Activated CD8-positive, alpha-beta memory T cell treated with anti-CD3 and anti-CD28 coated beads for 36 hours (primary cell): ENCODE data around the gene ADGRD1. TPM values are rescaled to one million over a fixed set of nuclear protein-coding genes. Genes with fewer than 3 reads are reported as not detected.

ENCODE experiments used
- CTCF ChIA-PET: fragments of 350-600 bp; sonication (Branson Sonifier 250); formaldehyde crosslinking; loops from one replicate; lab custom pipeline; 2021; ENCODE audit warnings: antibody characterized with exemption; lab: Charles Lee
- POLR2A ChIA-PET: fragments of 350-600 bp; sonication (Branson Sonifier 250); formaldehyde crosslinking; loops from one replicate; lab custom pipeline; 2021; ENCODE audit warnings: antibody characterized with exemption; lab: Charles Lee
- total RNA-seq, 2 experiments: library from RNA; stranded (reverse); gene quantifications; one replicate each; pipeline ENCODE4 v1.2.3, GENCODE V29; 2021

The ADGRD1 gene
- total RNA-seq, 2 experiments from 2014 or later: 0.57 to 0.78 TPM

DNA sequence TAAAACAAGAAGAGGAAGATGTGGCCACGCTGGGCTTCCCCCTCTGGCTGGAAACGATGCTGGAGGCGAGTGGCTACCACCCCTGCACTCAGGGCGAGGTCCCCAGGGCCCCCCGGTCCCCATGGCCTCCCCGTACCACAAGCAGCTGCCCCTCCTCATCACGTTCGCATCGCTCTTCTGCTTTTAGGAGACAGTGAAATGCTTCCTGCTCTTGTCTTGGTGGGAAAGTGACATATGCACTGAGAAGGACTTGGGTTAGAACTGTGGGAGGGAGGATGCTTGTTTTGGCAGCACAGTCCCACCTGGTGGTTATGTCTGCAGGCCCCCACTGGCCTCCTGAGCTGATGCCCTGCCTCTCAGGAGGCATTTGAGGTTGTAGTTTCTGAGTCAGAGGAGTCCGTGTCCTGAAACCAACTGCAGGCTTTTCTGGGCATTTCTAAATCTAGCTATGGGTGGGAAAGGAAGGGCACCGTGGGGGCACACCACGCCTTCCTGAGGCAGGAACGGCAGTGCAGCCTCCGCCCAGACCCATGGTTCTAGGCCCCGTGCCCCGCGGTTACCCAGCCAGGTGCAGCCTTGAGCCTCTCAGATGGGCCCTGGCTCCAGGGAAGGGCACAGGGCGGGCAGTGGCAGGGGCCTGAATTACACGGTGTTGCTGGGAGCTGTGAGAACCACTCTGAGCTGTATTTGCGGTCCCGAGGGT is 139.3 kb downstream of the ADGRD1 start:
- ChIA-PET POLR2A (no interaction called here), CTCF (interaction anchor here (1.1 to 2.5 kb wide), 4 partner anchors 9 to 40 kb away, joined by 3 to 15 read pairs (median 3); no protein-coding TSS in a partner anchor)

GRCh38 chr12:131093604-131093955 is 139.9 kb downstream of the ADGRD1 start:
- ChIA-PET POLR2A (no interaction called here), CTCF (interaction anchor here (1.1 to 2.5 kb wide), 4 partner anchors 8 to 39 kb away, joined by 3 to 15 read pairs (median 3); no protein-coding TSS in a partner anchor)

DNA sequence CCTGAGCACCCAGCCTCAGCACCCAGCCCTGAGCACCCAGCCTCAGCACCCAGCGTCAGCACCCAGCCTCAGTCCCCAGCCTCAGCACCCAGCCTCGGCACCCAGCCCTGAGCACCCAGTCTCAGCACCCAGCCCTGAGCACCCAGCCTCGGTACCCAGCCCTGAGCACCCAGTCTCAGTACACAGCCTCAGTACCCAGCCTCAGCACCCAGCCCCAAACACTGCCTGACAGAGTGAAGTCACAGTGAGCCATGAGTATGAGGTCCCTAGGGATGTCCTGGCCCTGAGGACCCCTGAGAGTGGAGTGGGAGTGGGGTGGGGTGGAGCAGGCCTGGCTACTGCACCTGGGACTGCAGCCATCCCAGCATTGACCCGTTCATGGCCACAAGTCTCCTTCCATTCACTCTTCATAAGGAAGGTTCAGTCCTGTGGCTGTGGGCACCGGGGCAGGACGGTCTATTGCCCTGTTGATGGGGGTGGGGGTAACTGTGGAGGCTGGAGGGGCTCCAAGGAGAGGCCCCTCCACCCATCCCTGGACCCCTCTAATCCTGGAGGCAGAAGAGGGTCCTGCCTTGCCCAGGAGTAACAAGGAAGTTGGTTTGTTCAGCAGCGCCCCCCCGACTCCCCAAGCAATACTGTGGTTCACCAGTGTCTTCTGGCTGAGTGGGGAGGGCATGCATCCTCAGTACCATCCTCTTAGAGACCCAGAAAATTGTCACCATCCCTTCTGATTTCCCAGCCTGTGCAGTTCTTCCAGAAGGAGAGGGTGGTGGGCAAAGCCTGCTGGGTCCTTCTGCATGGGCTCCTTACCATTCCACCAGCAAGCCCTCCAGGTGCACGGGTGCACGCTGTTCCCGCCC is 140.5 kb downstream of the ADGRD1 start:
- POLR2A ChIA-PET: no interaction called here
- CTCF ChIA-PET: interaction anchor here (1.1 to 2.5 kb wide), 3 partner anchors 8 to 38 kb away, joined by 3 to 15 read pairs (median 3); no protein-coding TSS in a partner anchor

- ChIA-PET CTCF (no interaction called here), POLR2A (no interaction called here)
These were observed 141.4 kb downstream of the ADGRD1 start for GRCh38 chr12:131094831-131095805.

DNA sequence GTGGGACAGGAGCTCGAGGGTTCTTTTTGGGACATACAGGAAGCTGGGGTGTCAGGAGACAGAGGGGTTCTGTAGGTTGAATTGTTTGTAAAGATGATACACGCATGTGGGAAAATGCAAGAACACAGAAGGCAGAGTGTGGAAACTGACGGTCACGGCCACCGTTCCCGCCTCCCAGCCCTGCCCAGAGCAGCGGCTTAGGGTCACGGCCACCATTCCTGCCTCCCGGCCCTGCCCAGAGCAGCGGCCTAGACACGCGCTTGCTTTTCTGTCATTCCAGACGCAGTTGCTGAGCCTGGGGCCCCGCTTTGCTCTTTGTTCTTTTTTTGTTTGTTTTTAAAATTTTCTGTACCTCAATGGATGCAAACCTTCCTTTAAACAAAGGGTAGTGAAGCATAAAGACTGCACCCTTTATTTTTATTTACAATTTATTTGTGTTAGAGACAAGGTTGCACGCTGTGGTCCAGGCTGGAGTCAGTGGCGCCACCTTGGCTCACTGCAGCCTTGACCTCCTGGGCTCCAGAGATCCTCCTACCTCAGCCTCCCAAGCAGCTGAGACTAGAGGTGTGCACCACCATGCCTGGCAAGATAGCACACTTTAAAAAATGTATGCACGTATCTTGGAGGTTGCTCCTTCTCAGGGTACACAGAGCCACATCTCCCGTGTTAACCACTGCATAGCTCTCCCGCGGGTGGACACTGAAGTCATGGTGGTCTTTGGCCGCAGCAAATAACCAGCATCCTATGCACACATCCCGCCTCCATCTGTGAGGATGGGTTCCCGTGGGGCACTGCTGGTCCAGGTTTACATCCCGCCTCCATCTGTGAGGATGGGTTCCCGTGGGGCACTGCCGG is 142.3 kb downstream of the ADGRD1 start:
- POLR2A ChIA-PET: no interaction called here

GRCh38 chr12:131096681-131097181 is 143.0 kb downstream of the ADGRD1 start:
- POLR2A ChIA-PET: no interaction called here
- CTCF ChIA-PET: no interaction called here

More for the DNA sequence above, 142.3 kb downstream of the ADGRD1 start:
- CTCF ChIA-PET: no interaction called here

- POLR2A ChIA-PET: no interaction called here
- CTCF ChIA-PET: no interaction called here
These were observed 143.8 kb downstream of the ADGRD1 start for GRCh38 chr12:131097202-131098177.

GRCh38 chr12:131098178-131098981 is 144.7 kb downstream of the ADGRD1 start:
- POLR2A ChIA-PET: no interaction called here
- CTCF ChIA-PET: no interaction called here

- ChIA-PET POLR2A (no interaction called here), CTCF (no interaction called here)
These were observed 146.4 kb downstream of the ADGRD1 start for GRCh38 chr12:131100031-131100674.

GRCh38 chr12:131101006-131101405 is 147.3 kb downstream of the ADGRD1 start:
- CTCF ChIA-PET: no interaction called here

GRCh38 chr12:131101703-131102492 is 148.2 kb downstream of the ADGRD1 start:
- ChIA-PET CTCF (interaction anchor here (1.1 kb wide), 1 partner anchor 9 kb away, joined by 3 read pairs; no protein-coding TSS in a partner anchor), POLR2A (no interaction called here)

More at GRCh38 chr12:131101006-131101405, 147.3 kb downstream of the ADGRD1 start:
- POLR2A ChIA-PET: no interaction called here

DNA sequence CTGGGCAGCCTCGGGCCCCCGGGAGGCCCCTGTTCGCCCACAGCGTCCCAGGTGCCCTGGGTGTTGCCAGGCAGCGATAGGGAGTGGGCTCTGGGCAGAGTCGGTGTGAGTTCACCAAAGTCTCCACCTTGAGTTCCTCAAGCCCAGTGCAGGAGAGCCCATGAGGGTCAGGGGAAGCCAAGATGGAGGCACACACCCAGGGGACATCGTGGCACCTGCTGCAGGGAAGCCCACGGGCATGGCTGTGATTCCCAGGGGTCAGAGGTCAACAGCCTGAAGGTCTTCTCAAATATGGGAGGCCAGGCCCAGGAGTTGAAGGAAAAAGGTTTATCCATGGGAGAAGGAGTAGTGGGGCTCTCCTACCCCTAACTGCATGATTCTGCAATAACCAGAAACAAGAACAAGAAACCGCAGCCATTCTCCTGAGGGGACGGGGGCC is 148.8 kb downstream of the ADGRD1 start:
- ChIA-PET POLR2A (no interaction called here), CTCF (interaction anchor here (1.1 to 5.0 kb wide), 2 partner anchors 9 to 31 kb away, joined by 3 to 73 read pairs; no protein-coding TSS in a partner anchor)

DNA sequence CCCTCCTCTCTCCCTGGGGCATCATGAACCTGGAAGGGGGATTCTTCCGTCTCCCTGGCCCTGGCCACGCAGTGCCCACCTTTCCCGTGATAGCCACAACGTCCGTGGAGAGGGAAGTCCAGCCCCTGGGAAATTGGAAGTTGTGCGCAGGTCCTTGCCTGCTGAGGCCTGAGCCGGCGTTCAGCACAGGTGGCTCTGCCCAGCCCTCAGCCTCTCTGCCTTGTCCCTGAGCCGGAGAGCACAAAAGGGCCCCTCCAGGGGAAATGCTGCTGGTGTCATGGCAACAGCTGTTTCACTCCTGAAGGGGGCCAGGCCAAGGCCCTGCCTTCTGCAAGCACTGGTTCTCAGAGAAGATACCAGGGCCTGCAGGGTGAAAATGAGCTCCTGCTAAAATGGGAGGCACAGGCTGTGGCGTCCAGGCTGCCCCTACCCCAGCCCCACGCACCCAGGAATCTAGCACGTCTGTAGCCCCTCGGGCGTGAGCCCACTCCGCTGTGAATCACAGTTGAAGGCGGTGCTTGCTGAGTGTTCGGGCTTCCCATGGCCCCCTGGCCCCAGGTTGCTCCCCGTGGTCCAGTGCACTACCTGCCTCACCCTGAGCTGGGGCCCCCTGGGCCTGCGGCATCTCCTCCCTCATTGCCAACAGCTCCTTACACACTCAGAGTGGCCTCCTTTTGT is 149.4 kb downstream of the ADGRD1 start:
- ChIA-PET POLR2A (no interaction called here), CTCF (interaction anchor here (5.0 kb wide), 1 partner anchor 30 kb away, joined by 73 read pairs; no protein-coding TSS in a partner anchor)
